ENCODE data around the gene TAPT1.

Gene TAPT1

GRCh38 chr4:16243285-16243684, 17.0 kb upstream of the TAPT1 start:
- DNase-seq, result no peak

- no peak for DNase-seq
Observed at GRCh38 chr4:16240300-16240699, 14.0 kb upstream of the TAPT1 start.

GRCh38 chr4:16239086-16239485, 12.8 kb upstream of the TAPT1 start:
- DNase-seq, result no peak

GRCh38 chr4:16238327-16238726, 12.1 kb upstream of the TAPT1 start:
- DNase-seq, result no peak

- no peak for DNase-seq
Observed at GRCh38 chr4:16237715-16238114, 11.4 kb upstream of the TAPT1 start.

- DNase-seq, result no peak
Observed at GRCh38 chr4:16236402-16237023, 10.2 kb upstream of the TAPT1 start.

- no peak for DNase-seq
Observed at GRCh38 chr4:16235209-16235608, 8.9 kb upstream of the TAPT1 start.

- no peak for DNase-seq
Observed at GRCh38 chr4:16233569-16234177, 7.4 kb upstream of the TAPT1 start.

- DNase-seq, result no peak
Observed at GRCh38 chr4:16231570-16232245, 5.4 kb upstream of the TAPT1 start.

GRCh38 chr4:16230308-16230707, 4.0 kb upstream of the TAPT1 start:
- DNase-seq, result no peak

- no peak for DNase-seq
Observed at GRCh38 chr4:16229604-16230003, 3.3 kb upstream of the TAPT1 start.

GRCh38 chr4:16227462-16227868, 1.2 kb upstream of the TAPT1 start:
- DNase-seq, result peak; percentile 19

- peak; percentile 41 for DNase-seq
Observed at GRCh38 chr4:16226816-16227461, 668 bp upstream of the TAPT1 start.

GRCh38 chr4:16225167-16225862, 956 bp downstream of the TAPT1 start:
- DNase-seq, result no peak

- no peak for DNase-seq
Observed at GRCh38 chr4:16224264-16225166, 1.8 kb downstream of the TAPT1 start.

- DNase-seq, result no peak
Observed at GRCh38 chr4:16222957-16223527, 3.2 kb downstream of the TAPT1 start.

GRCh38 chr4:16218950-16219349, 7.3 kb downstream of the TAPT1 start:
- no peak for DNase-seq

GRCh38 chr4:16217300-16218051, 8.8 kb downstream of the TAPT1 start:
- DNase-seq, result no peak

- DNase-seq, result no peak
Observed at GRCh38 chr4:16213121-16213520, 13.2 kb downstream of the TAPT1 start.

GRCh38 chr4:16212138-16212782, 14.0 kb downstream of the TAPT1 start:
- no peak for DNase-seq
